Stomach (tissue), 9 donors: ENCODE results near the gene FSTL3. TPM values are rescaled to one million over a fixed set of nuclear protein-coding genes. Genes with fewer than 3 reads are reported as not detected.

Experiments
- DNase-seq, 2 donors: peaks; one replicate each; pipeline versions ENCODE4 v3.0.0 to v3.0.0-alpha.2; 2013 to 2019
- H3K27ac ChIP-seq, 5 donors: fragments of 200-600 bp in 4 of 5; sonication (generic) in 4 of 5; one replicate each; pipeline ENCODE4 v1.5.1; 2013 to 2019; ENCODE audit warnings: mild to moderate bottlenecking in 1 of 5, moderate library complexity in 1 of 5
- H3K27me3 ChIP-seq, 3 donors: fragments of 200-600 bp; sonication (generic); one replicate each; pipeline ENCODE4 v1.5.1; 2017 to 2019; ENCODE audit warnings: mixed run types in 1 of 3
- H3K36me3 ChIP-seq, 4 donors: fragments of 200-600 bp; sonication (generic); 1 replicate in 3 of 4; 2 replicates in 1 of 4; pipeline ENCODE4 v1.5.1; 2016 to 2019
- H3K4me1 ChIP-seq, 4 donors: fragments of 200-600 bp; sonication (generic); one replicate each; pipeline ENCODE4 v1.5.1; 2016 to 2019
- H3K4me3 ChIP-seq, 4 donors: fragments of 200-600 bp; sonication (generic) in 3 of 4; one replicate each; pipeline ENCODE4 v1.5.1; 2016 to 2019; ENCODE audit warnings: mild to moderate bottlenecking in 1 of 4
- H3K9me3 ChIP-seq, 4 donors: fragments of 200-600 bp; sonication (generic); one replicate each; pipeline ENCODE4 v1.5.1; 2016 to 2019
- EP300 ChIP-seq: sonication (generic); formaldehyde crosslinking; IDR thresholded peaks from one replicate; pipeline ENCODE4 v1.6.1; 2017; ENCODE audit warnings: antibody characterized with exemption
- POLR2A ChIP-seq, 4 donors: fragments of 450-650 bp; IDR thresholded peaks; one replicate each; pipeline ENCODE4 v1.6.1; 2016; ENCODE audit warnings: antibody characterized with exemption in 4 of 4, control low read depth in 2 of 4, mild to moderate bottlenecking in 1 of 4, moderate library complexity in 1 of 4
- POLR2AphosphoS5 ChIP-seq, 3 donors: sonication (generic); formaldehyde crosslinking; IDR thresholded peaks; one replicate each; pipeline ENCODE4 v1.6.1; 2016; ENCODE audit warnings: antibody characterized with exemption in 3 of 3
- WGBS, 5 donors: extraction: QIAGEN DNeasy Blood & Tissue Kit in 3 of 5; methylation state at CpG; one replicate each; pipeline versions ENCODE4 v1.1.5 to v1.1.7; 2013 to 2018; 5-methylcytosine and 5-hydroxymethylcytosine counted together
- intact Hi-C: fragments of 100-400 bp; cut with DNase I; formaldehyde crosslinking; loops from one replicate; pipeline ENCODE4 v1.15.1; 2023; ENCODE audit warnings: low total_unique reads
- polyA plus RNA-seq, 3 donors: library from polyadenylated mRNA; stranded (reverse); fragments of 200-250 nt; gene quantifications; one replicate each; pipeline ENCODE4 v1.2.3, GENCODE V29; 2013
- total RNA-seq, 5 donors: library from RNA; depleted of rRNA; stranded (reverse); fragments of >200 nt; gene quantifications; one replicate each; pipeline versions ENCODE4 v1.1.0 to v1.2.3, GENCODE V29; 2014 to 2016
- TF ChIP-seq, protein P1 (sequence below), 7 experiments: fragments of 450-650 bp in 4 of 7; fragments of 200-600 bp in 3 of 7; sonication (generic) in 3 of 7; IDR thresholded peaks; one replicate each; pipeline ENCODE4 v1.5.1; 2016 to 2019; ENCODE audit warnings: antibody characterized with exemption in 7 of 7, control low read depth in 2 of 7, mild to moderate bottlenecking in 1 of 7
- donor health status: healthy with polysubstance abuse.
- donor health status: Bipolar disorder and iron deficiency.
- donor health status: healthy.

Gene FSTL3
- total and polyA plus RNA-seq, 8 donors = 12.3 to 136 (median 28.3) TPM

DNA sequence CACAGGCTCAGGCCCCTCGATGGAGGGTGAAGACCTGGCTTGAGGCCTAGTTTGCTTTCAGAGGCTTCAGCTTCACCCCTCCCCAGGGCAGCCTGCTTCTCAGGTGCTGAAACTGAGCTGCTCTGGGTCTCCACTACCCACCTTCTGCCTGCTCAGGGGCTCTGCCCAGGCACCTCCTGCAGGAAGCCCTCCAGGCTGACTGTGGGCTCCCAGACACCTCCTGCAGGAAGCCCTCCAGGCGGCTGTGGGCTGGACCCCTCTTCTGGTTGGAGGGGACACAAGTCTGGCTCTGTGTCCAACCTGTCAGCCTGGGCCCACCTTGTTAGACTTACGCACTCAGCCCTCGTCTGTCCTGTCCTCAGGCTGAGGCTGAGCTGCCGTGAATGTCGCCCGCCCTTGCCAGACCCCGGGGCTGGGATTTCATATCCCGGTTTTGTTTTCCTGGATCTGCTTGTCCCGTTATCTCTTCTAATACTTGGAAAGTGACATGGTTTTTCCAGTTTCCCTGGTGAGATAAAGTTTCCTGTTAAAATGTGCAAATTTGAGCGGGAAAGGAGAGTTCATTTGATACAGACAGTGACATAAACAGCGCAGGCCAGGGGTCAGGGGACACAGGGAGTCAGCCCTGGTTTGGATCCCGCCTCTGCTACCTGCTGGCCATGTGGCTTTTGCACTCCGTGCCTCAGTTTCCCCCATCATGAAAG, 53.9 kb downstream of the FSTL3 start:
- no peaks in the 10 kb centered on the region for H3K9me3 ChIP-seq
- TF ChIP-seq EP300 (no peak), POLR2A (IDR thresholded peaks at IDR 0.05) (no peak), POLR2AphosphoS5 (IDR thresholded peaks at IDR 0.05) (no peak)
- TF ChIP-seq, protein P1, sequence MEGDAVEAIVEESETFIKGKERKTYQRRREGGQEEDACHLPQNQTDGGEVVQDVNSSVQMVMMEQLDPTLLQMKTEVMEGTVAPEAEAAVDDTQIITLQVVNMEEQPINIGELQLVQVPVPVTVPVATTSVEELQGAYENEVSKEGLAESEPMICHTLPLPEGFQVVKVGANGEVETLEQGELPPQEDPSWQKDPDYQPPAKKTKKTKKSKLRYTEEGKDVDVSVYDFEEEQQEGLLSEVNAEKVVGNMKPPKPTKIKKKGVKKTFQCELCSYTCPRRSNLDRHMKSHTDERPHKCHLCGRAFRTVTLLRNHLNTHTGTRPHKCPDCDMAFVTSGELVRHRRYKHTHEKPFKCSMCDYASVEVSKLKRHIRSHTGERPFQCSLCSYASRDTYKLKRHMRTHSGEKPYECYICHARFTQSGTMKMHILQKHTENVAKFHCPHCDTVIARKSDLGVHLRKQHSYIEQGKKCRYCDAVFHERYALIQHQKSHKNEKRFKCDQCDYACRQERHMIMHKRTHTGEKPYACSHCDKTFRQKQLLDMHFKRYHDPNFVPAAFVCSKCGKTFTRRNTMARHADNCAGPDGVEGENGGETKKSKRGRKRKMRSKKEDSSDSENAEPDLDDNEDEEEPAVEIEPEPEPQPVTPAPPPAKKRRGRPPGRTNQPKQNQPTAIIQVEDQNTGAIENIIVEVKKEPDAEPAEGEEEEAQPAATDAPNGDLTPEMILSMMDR (IDR thresholded peaks at IDR 0.05) = no peak
- H3K27ac ChIP-seq = no peak overlapping the region
- WGBS, 5 donors = 40 to 71% (median 51%) methylated on average over 13 to 14 of the region's 14 CpGs
- intact Hi-C loops = loop anchor here (5.0 kb wide), 1 partner anchor 63 kb away; no protein-coding TSS in a partner anchor
- DNase-seq = no peak
- peaks cover 0 to 9% (median 7%) of the 10 kb centered on the region in 4 donors for H3K4me1 ChIP-seq
- H3K36me3 ChIP-seq = peaks cover 0 to 26% (median 7%) of the 10 kb centered on the region in 4 donors
- no peak overlapping the region for H3K4me3 ChIP-seq
- no peaks in the 10 kb centered on the region for H3K27me3 ChIP-seq

DNA sequence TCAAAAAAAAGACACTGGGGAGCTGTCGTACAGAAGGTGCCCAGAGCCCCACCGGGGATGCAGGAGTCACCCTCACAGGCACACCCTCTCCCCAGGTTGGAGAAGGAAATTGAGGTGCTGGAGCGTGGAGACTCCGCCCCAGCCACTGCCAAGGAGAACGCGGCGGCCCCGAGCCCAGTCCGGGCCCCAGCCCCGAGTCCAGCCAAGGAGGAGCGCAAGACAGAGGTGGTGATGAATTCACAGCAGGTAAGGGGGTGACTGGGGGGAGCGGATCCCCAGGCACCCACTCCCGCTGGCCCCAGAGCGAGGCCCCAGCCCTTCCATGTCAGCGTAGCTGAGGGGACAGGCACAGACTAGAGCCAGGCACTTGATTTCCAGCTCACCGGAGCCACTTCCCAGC, 54.8 kb downstream of the FSTL3 start:
- intact Hi-C loops = loop anchor here (5.0 kb wide), 1 partner anchor 64 kb away; no protein-coding TSS in a partner anchor
- no peak for TF ChIP-seq POLR2A (IDR thresholded peaks at IDR 0.05)
- TF ChIP-seq, protein P1 (IDR thresholded peaks at IDR 0.05) = no peak
- no peak for TF ChIP-seq EP300

DNA sequence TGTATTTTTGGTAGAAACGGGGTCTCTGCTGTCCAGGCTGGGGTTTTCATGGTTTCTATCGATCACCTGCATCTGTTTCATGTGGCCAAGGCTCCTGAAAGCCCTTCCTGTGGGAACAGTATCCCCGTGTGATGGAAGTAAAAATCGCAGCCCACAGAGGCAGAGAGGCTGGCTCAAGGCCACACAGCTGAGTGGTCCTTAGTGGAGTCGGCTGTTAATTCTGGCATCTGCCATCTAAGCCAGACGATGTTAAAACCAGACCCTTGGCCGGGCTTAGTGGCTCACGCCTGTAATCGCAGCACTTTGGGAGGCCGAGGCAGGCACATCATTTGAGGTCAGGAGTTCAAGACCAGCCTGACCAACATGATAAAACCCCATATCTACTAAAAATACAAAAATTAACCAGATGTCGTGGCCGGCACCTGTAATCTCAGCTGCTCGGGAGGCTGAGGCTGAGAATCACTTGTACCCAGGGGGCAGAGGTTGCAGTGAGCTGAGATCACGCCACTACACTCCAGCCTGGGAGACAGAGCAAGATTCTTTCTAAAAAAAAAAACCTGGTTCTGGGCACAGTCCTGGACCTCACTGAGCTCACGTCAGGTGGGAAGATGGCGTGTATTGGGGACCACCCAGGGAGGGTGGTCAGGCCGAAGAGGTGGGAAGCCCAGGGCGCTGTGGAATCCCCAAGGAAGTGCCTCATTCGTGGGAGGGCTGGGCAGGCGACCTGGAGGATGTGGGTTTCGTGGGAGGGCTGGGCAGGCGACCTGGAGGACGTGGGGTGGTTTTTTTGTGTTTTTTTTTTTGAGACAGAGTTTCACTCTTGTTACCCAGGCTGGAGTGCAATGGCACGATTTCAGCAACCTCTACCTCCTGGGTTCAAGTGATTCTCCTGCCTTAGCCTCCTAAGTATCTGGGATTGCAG, 56.2 kb downstream of the FSTL3 start:
- 73 to 80% (median 75%) methylated on average over 23 to 24 of the region's 24 CpGs for WGBS, 5 donors
- peaks cover 0 to 32% (median 8%) of the 10 kb centered on the region in 4 donors for H3K36me3 ChIP-seq
- H3K27ac ChIP-seq = no peak overlapping the region
- H3K4me3 ChIP-seq = no peak overlapping the region
- intact Hi-C loops = loop anchor here (5.0 kb wide), 1 partner anchor 65 kb away; no protein-coding TSS in a partner anchor
- peaks cover 0 to 9% (median 7%) of the 10 kb centered on the region in 4 donors for H3K4me1 ChIP-seq
- no peak for DNase-seq
- H3K9me3 ChIP-seq = no peaks in the 10 kb centered on the region
- TF ChIP-seq, protein P1 (IDR thresholded peaks at IDR 0.05) = no peak
- TF ChIP-seq POLR2AphosphoS5 (IDR thresholded peaks at IDR 0.05) (no peak), POLR2A (IDR thresholded peaks at IDR 0.05) (no peak), EP300 (no peak)
- H3K27me3 ChIP-seq = no peaks in the 10 kb centered on the region

More for the DNA sequence above, 54.8 kb downstream of the FSTL3 start:
- Histone ChIP-seq H3K36me3 (peaks cover 0 to 28% (median 7%) of the 10 kb centered on the region in 4 donors), H3K4me1 (peaks cover 0 to 9% (median 7%) of the 10 kb centered on the region in 4 donors), H3K27ac (no peak overlapping the region), H3K9me3 (no peaks in the 10 kb centered on the region), H3K27me3 (no peaks in the 10 kb centered on the region), H3K4me3 (no peak overlapping the region)
- WGBS, 5 donors = 86 to 92% (median 91%) methylated on average over 15 to 16 of the region's 16 CpGs
- no peak for DNase-seq

Other genes starting within 250 kb of the FSTL3 start
- 100 to 1,000 TPM in 2 of 5 donors, 10 to 100 TPM in 3; 13.8 to 169 (median 34.8) TPM for gene SHC2, start 215.4 kb upstream of the FSTL3 start, total RNA-seq
- 10 to 100 TPM; 27.6 to 40.7 (median 38.4) TPM for gene SHC2, start 215.4 kb upstream of the FSTL3 start, polyA plus RNA-seq
- gene MADCAM1, start 179.9 kb upstream of the FSTL3 start, total RNA-seq = 10 to 100 TPM in 1 of 5 donors, 1 to 10 TPM in 2, under 1 TPM in 1, not detected in 1; 0.45 to 11.9 (median 2.1) TPM
- gene MADCAM1, start 179.9 kb upstream of the FSTL3 start, polyA plus RNA-seq = 1 to 10 TPM; 1.5 to 2.9 (median 2.3) TPM
- gene TPGS1, start 168.9 kb upstream of the FSTL3 start, total RNA-seq = 10 to 100 TPM in 3 of 5 donors, 1 to 10 TPM in 2; 1.2 to 65.5 (median 15.2) TPM
- 10 to 100 TPM; 26.3 to 33.8 (median 26.4) TPM for gene TPGS1, start 168.9 kb upstream of the FSTL3 start, polyA plus RNA-seq
- 100 to 1,000 TPM in 2 of 5 donors, 10 to 100 TPM in 3; 26.1 to 503 (median 72.9) TPM for gene CDC34, start 144.6 kb upstream of the FSTL3 start, total RNA-seq
- gene CDC34, start 144.6 kb upstream of the FSTL3 start, polyA plus RNA-seq = 10 to 100 TPM; 62.9 to 82.1 (median 80.5) TPM
- gene GZMM, start 132.3 kb upstream of the FSTL3 start, total RNA-seq = 1 to 10 TPM in 1 of 5 donors, under 1 TPM in 1, not detected in 3; 0.55 to 5.4 TPM
- gene GZMM, start 132.3 kb upstream of the FSTL3 start, polyA plus RNA-seq = 1 to 10 TPM in 1 of 3 donors, under 1 TPM in 2; 0.37 to 6.6 (median 0.93) TPM
- 1,000 to 10,000 TPM in 1 of 5 donors, 100 to 1,000 TPM in 4; 184 to 1,029 (median 269) TPM for gene BSG, start 103.8 kb upstream of the FSTL3 start, total RNA-seq
- 100 to 1,000 TPM; 193 to 524 (median 393) TPM for gene BSG, start 103.8 kb upstream of the FSTL3 start, polyA plus RNA-seq
- under 1 TPM in 1 of 5 donors, not detected in 4; 0.18 TPM for gene HCN2, start 86.5 kb upstream of the FSTL3 start, total RNA-seq
- under 1 TPM in 2 of 3 donors, not detected in 1; 0.10 to 0.15 TPM for gene HCN2, start 86.5 kb upstream of the FSTL3 start, polyA plus RNA-seq
- gene POLRMT, start 42.9 kb upstream of the FSTL3 start, total RNA-seq = 100 to 1,000 TPM in 1 of 5 donors, 10 to 100 TPM in 4; 18.5 to 196 (median 57.8) TPM
- 100 to 1,000 TPM in 1 of 3 donors, 10 to 100 TPM in 2; 73.5 to 103 (median 89.4) TPM for gene POLRMT, start 42.9 kb upstream of the FSTL3 start, polyA plus RNA-seq
- gene FGF22, start 36.5 kb upstream of the FSTL3 start, total RNA-seq = under 1 TPM in 1 of 5 donors, not detected in 4; 0.45 TPM
- under 1 TPM; 0.37 to 0.76 (median 0.48) TPM for gene FGF22, start 36.5 kb upstream of the FSTL3 start, polyA plus RNA-seq
- gene RNF126, start 13.2 kb upstream of the FSTL3 start, total RNA-seq = 100 to 1,000 TPM in 1 of 5 donors, 10 to 100 TPM in 4; 21.1 to 240 (median 65.9) TPM
- gene RNF126, start 13.2 kb upstream of the FSTL3 start, polyA plus RNA-seq = 10 to 100 TPM; 29.9 to 35.1 (median 35.0) TPM
- gene PRSS57, start 19.1 kb downstream of the FSTL3 start, total RNA-seq = not detected
- gene PRSS57, start 19.1 kb downstream of the FSTL3 start, polyA plus RNA-seq = not detected
- 10 to 100 TPM; 12.1 to 88.9 (median 17.5) TPM for gene PALM, start 32.5 kb downstream of the FSTL3 start, total RNA-seq
- 10 to 100 TPM in 2 of 3 donors, 1 to 10 TPM in 1; 9.8 to 14.8 (median 12.0) TPM for gene PALM, start 32.5 kb downstream of the FSTL3 start, polyA plus RNA-seq
- gene MISP, start 74.7 kb downstream of the FSTL3 start, total RNA-seq = 100 to 1,000 TPM in 1 of 5 donors, 10 to 100 TPM in 3, 1 to 10 TPM in 1; 5.3 to 149 (median 27.7) TPM
- 10 to 100 TPM in 2 of 3 donors, 1 to 10 TPM in 1; 2.1 to 12.9 (median 12.5) TPM for gene MISP, start 74.7 kb downstream of the FSTL3 start, polyA plus RNA-seq
- gene PTBP1, start 121.1 kb downstream of the FSTL3 start, total RNA-seq = 100 to 1,000 TPM in 4 of 5 donors, 10 to 100 TPM in 1; 92.9 to 539 (median 173) TPM
- gene PTBP1, start 121.1 kb downstream of the FSTL3 start, polyA plus RNA-seq = 10 to 100 TPM; 74.8 to 80.9 (median 74.8) TPM
- gene PLPPR3, start 145.6 kb downstream of the FSTL3 start, total RNA-seq = under 1 TPM in 1 of 5 donors, not detected in 4; 0.55 TPM
- under 1 TPM in 1 of 3 donors, not detected in 2; 0.46 TPM for gene PLPPR3, start 145.6 kb downstream of the FSTL3 start, polyA plus RNA-seq
- under 1 TPM in 1 of 5 donors, not detected in 4; 0.55 TPM for gene AZU1, start 151.4 kb downstream of the FSTL3 start, total RNA-seq
- gene AZU1, start 151.4 kb downstream of the FSTL3 start, polyA plus RNA-seq = 1 to 10 TPM in 1 of 3 donors, under 1 TPM in 2; 0.53 to 1.5 (median 1.00) TPM
- gene PRTN3, start 164.6 kb downstream of the FSTL3 start, total RNA-seq = 1 to 10 TPM in 1 of 5 donors, not detected in 4; 2.6 TPM
- gene PRTN3, start 164.6 kb downstream of the FSTL3 start, polyA plus RNA-seq = under 1 TPM in 1 of 3 donors, not detected in 2; 0.15 TPM
- gene ELANE, start 175.9 kb downstream of the FSTL3 start, total RNA-seq = 10 to 100 TPM in 1 of 5 donors, 1 to 10 TPM in 1, not detected in 3; 2.9 to 10.5 TPM
- gene ELANE, start 175.9 kb downstream of the FSTL3 start, polyA plus RNA-seq = 1 to 10 TPM in 2 of 3 donors, not detected in 1; 1.1 to 3.4 TPM
- gene CFD, start 183.3 kb downstream of the FSTL3 start, total RNA-seq = 1,000 to 10,000 TPM in 1 of 5 donors, 100 to 1,000 TPM in 3, 10 to 100 TPM in 1; 36.6 to 1,275 (median 118) TPM
- gene CFD, start 183.3 kb downstream of the FSTL3 start, polyA plus RNA-seq = 100 to 1,000 TPM in 2 of 3 donors, 10 to 100 TPM in 1; 48.7 to 204 (median 140) TPM
- gene MED16, start 216.8 kb downstream of the FSTL3 start, total RNA-seq = 100 to 1,000 TPM in 2 of 5 donors, 10 to 100 TPM in 3; 16.7 to 126 (median 82.1) TPM
- 10 to 100 TPM; 49.0 to 74.0 (median 54.7) TPM for gene MED16, start 216.8 kb downstream of the FSTL3 start, polyA plus RNA-seq
- gene RNU6-9, start 217.1 kb downstream of the FSTL3 start, total RNA-seq = not detected
- not detected for gene RNU6-9, start 217.1 kb downstream of the FSTL3 start, polyA plus RNA-seq
- 10 to 100 TPM in 3 of 5 donors, 1 to 10 TPM in 2; 5.8 to 62.0 (median 29.7) TPM for gene R3HDM4, start 236.8 kb downstream of the FSTL3 start, total RNA-seq
- gene R3HDM4, start 236.8 kb downstream of the FSTL3 start, polyA plus RNA-seq = 10 to 100 TPM; 47.1 to 63.8 (median 60.0) TPM
- not detected for gene KISS1R, start 240.9 kb downstream of the FSTL3 start, total RNA-seq
- gene KISS1R, start 240.9 kb downstream of the FSTL3 start, polyA plus RNA-seq = not detected
- 10 to 100 TPM in 2 of 5 donors, 1 to 10 TPM in 2, not detected in 1; 1.8 to 23.5 (median 8.6) TPM for gene ARID3A, start 249.6 kb downstream of the FSTL3 start, total RNA-seq
- gene ARID3A, start 249.6 kb downstream of the FSTL3 start, polyA plus RNA-seq = 1 to 10 TPM; 1.1 to 4.3 (median 2.1) TPM